ENCODE results near the gene IL22.

The IL22 gene

DNA sequence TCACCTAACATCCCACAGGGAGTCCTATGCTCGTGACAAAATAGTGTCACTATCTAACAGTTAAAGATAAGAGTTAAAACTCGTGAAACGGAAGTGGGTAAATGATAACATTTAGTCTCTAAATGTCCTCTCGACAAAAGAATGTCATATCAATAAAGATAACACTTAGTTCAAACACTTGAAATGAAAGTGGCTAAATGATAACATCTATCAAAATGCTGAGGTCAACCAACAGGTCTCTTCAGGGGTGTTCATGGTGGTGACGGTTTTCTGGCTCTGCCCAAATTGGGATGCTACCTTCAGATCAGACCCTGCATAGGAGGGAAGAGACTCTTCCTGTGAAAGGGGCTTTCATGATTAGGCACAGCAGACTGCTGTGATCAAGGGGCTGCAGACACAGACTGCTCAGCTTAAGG is 49.9 kb downstream of the IL22 start:
- Mint-ChIP-seq H3K27me3 (no peaks in the 10 kb centered on the region), H3K4me3 (no peak overlapping the region), H3K9me3 (no peaks in the 10 kb centered on the region), H3K4me1 (ENCODE audit: low read depth) (no peaks in the 10 kb centered on the region), H3K27ac (no peak overlapping the region), H3K36me3 (ENCODE audit: low read depth) (no peaks in the 10 kb centered on the region)
- intact Hi-C loops (cut with micrococcal nuclease): no loop called here

DNA sequence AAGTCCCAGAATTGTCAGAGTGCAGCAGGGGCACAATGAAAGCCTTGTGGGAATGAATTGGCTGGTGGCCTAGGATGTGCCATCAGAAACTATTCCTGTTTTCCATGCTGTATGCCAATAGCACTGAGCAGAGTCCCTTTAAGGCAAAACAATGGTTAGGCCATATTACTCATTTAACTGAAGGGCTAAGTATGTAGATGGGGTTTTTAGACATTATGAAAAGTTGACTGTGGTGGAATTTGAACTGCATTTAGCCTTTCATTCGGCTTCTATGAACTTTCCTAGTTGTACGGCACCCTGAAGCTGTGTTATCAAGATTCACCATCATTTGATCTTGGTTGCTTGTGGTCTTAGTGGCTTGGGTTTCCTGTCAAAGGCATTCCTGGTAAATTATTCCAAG is 52.5 kb downstream of the IL22 start:
- no peak overlapping the region for H3K27ac Mint-ChIP-seq
- no peaks in the 10 kb centered on the region for H3K36me3 Mint-ChIP-seq (ENCODE audit: low read depth)
- no peaks in the 10 kb centered on the region for H3K27me3 Mint-ChIP-seq
- intact Hi-C loops (cut with micrococcal nuclease): no loop called here
- H3K9me3 Mint-ChIP-seq: no peaks in the 10 kb centered on the region
- no peaks in the 10 kb centered on the region for H3K4me1 Mint-ChIP-seq (ENCODE audit: low read depth)
- H3K4me3 Mint-ChIP-seq: no peak overlapping the region

GRCh38 chr12:68199127-68199526 is 54.3 kb downstream of the IL22 start:
- Mint-ChIP-seq H3K4me3 (no peak overlapping the region), H3K4me1 (ENCODE audit: low read depth) (no peaks in the 10 kb centered on the region), H3K36me3 (ENCODE audit: low read depth) (no peaks in the 10 kb centered on the region), H3K9me3 (no peaks in the 10 kb centered on the region), H3K27me3 (no peaks in the 10 kb centered on the region), H3K27ac (no peak overlapping the region)
- intact Hi-C loops (cut with micrococcal nuclease): no loop called here

DNA sequence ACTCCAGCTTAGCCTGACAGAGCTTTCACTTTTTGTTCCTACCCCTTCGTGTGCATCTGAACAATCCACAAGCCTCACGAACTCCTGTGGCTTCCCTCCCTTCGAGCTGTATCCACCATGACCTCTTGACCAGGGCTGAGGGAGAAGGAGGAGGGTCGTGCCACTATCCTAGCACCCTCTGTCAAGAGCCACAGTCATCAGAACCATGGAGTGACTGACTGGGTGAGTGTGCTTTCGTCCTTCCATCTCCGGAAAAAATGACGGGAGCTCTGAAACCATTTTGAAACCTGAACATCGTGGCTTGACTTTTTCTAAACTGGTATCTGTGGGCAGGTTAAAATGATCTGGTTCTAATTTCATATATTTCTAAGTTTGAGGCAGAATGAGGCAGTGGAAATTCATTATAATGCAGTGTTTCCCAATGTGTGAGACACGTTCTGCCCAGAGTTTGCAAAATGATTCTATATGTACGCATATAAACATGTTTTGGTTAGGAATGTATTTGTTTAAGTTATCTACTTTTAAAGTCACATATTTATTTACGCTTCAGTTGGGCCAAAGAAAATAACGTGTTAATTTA is 54.8 kb downstream of the IL22 start:
- H3K4me3 Mint-ChIP-seq: no peak overlapping the region
- H3K27ac Mint-ChIP-seq: no peak overlapping the region
- intact Hi-C loops (cut with micrococcal nuclease): no loop called here
- no peaks in the 10 kb centered on the region for H3K36me3 Mint-ChIP-seq (ENCODE audit: low read depth)
- H3K4me1 Mint-ChIP-seq (ENCODE audit: low read depth): no peaks in the 10 kb centered on the region
- H3K9me3 Mint-ChIP-seq: no peaks in the 10 kb centered on the region
- H3K27me3 Mint-ChIP-seq: no peaks in the 10 kb centered on the region

Data from dendritic cell treated with granulocyte-macrophage colony-stimulating factor and Interleukin-4, amounts not matched to agents 40 ng/mL and 50 ng/mL, for 4 days (primary cell).